Measurements from ENCODE around the gene PRDM7. TPM values are rescaled to one million over a fixed set of nuclear protein-coding genes. Genes with fewer than 3 reads are reported as not detected.

The PRDM7 gene
- total RNA-seq, 4 donors from 2014 or later = 0.35 TPM; not detected in 3

DNA sequence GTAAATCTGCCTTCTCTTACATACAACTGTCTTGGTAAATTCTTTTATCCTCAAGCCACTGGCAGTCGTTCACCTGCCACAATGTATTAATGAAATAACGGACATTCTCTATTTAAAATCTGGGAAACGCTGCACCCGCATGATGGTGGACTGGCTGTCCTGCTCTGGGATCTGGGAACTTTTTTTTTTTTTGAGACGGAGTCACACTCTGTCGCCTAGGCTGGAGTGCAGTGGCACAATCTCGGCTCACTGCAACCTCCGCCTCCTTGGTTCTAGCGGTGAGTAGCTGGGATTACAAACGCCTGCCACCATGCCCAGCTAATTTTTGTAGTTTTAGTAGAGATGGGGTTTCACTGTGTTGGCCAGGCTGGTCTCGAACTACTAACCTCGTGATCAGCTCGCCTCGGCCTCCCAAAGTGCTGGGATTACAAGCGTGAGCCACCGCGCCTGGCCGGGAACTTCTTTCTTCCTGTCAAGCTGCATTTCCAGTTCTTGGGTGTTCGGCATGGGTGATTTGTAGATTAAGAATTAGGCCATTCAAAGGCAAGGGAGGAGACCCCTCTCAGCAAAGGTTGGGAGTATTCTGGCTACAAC lies 28.3 kb downstream of the PRDM7 start:
- Histone ChIP-seq H3K36me3 (no peaks in the 10 kb centered on the region), H3K4me1 (peaks cover 0 to 13% of the 10 kb centered on the region in 2 donors), H3K27ac (peak overlapping the region in 1 of 2 donors; percentile 75), H3K9me3 (no peaks in the 10 kb centered on the region), H3K27me3 (no peaks in the 10 kb centered on the region), H3K4me3 (no peak overlapping the region)
- no peak for TF ChIP-seq POLR2A (IDR thresholded peaks at IDR 0.05)
- no peak for TF ChIP-seq CTCF (IDR thresholded peaks at IDR 0.05)
- no peak for DNase-seq
- intact Hi-C loops (cut with DNase I; ENCODE audit: low total_unique reads) = no loop called here

GRCh38 chr16:90048347-90048722 lies 28.8 kb downstream of the PRDM7 start:
- H3K36me3 ChIP-seq = no peaks in the 10 kb centered on the region
- no peaks in the 10 kb centered on the region for H3K27me3 ChIP-seq
- no peak overlapping the region for H3K4me3 ChIP-seq

DNA sequence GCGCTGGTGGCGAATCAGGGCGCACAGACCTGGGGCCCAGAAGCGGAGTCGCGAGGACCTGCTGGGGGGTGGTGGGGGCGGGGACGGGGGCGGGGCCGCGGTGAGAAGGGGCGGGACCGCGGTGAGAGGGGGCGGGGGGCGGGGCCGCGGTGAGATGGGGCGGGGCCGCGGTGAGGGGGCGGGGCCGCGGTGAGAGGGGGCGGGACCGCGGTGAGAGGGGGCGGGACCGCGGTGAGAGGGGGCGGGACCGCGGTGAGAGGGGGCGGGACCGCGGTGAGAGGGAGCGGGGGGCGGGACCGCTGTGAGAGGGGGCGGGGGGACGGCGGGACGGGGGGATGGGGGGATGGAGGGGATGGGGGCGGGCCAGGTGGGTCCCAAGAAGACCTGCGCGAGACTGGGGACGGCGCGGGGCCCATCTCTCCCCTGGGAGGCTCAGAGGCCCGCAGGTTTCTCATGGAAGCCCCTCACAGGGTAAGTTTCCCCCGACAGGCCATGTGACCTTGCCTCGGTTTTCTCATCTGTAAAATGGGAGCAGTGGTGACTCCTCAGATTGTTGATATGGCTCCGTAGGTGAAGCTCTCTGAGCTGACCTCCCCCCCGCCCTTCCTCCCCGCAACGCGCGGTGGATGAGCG lies 29.3 kb downstream of the PRDM7 start:
- no peaks in the 10 kb centered on the region for H3K36me3 ChIP-seq
- no peaks in the 10 kb centered on the region for H3K27me3 ChIP-seq
- H3K4me3 ChIP-seq = peak overlapping the region; percentile 18 to 39
- peaks cover 0 to 13% of the 10 kb centered on the region in 2 donors for H3K4me1 ChIP-seq
- intact Hi-C loops (cut with DNase I; ENCODE audit: low total_unique reads) = no loop called here
- TF ChIP-seq CTCF (IDR thresholded peaks at IDR 0.05) = no peak
- H3K9me3 ChIP-seq = no peaks in the 10 kb centered on the region
- peak overlapping the region in 1 of 2 donors; percentile 80 for H3K27ac ChIP-seq
- DNase-seq = peak in 1 of 2 donors; percentile 41

More at GRCh38 chr16:90048347-90048722, 28.8 kb downstream of the PRDM7 start:
- no peak for DNase-seq
- intact Hi-C loops (cut with DNase I; ENCODE audit: low total_unique reads) = no loop called here
- H3K4me1 ChIP-seq = peaks cover 0 to 13% of the 10 kb centered on the region in 2 donors
- no peaks in the 10 kb centered on the region for H3K9me3 ChIP-seq
- no peak for TF ChIP-seq CTCF (IDR thresholded peaks at IDR 0.05)
- TF ChIP-seq POLR2A (IDR thresholded peaks at IDR 0.05) = no peak
- H3K27ac ChIP-seq = peak overlapping the region in 1 of 2 donors; percentile 75

- peak; percentile 82 to 84 for DNase-seq
Measured at GRCh38 chr16:90046971-90047713, 30.0 kb downstream of the PRDM7 start.

More at GRCh38 chr16:90046971-90047713, 30.0 kb downstream of the PRDM7 start:
- Histone ChIP-seq H3K9me3 (no peaks in the 10 kb centered on the region), H3K4me1 (peaks cover 0 to 13% of the 10 kb centered on the region in 2 donors), H3K36me3 (no peaks in the 10 kb centered on the region), H3K27ac (peak overlapping the region in 1 of 2 donors; percentile 80), H3K4me3 (peak overlapping the region; percentile 18 to 39), H3K27me3 (no peaks in the 10 kb centered on the region)
- TF ChIP-seq CTCF (IDR thresholded peaks at IDR 0.05) (no peak), POLR2A (IDR thresholded peaks at IDR 0.05) (peak in 1 of 2 donors; percentile 23)
- intact Hi-C loops (cut with DNase I; ENCODE audit: low total_unique reads) = no loop called here
